GM12878 (cell line): ENCODE results near the gene ATP2A1. TPM values are rescaled to one million over a fixed set of nuclear protein-coding genes. Genes with fewer than 3 reads are reported as not detected.

Experiments used
- ATAC-seq: fragments of 200-7000 bp; cut with Tn5 transposase; 3 replicates; pipeline ENCODE4 v1.9.1; 2020; ENCODE audit warnings: mild to moderate bottlenecking, moderate library complexity
- BruUV-seq: library from RNA; stranded (reverse); fragments of 400-500 nt; replicated peaks from 2 replicates; lab custom pipeline; 2021; lab: Mats Ljungman, UMichigan
- CTCF ChIA-PET: fragments of 300-600 bp; sonication (Branson Sonifier 250); formaldehyde crosslinking; extraction: SDS; loops from one replicate; lab custom pipeline; 2021; ENCODE audit warnings: inconsistent platforms; lab: Yijun Ruan, JAX
- POLR2A ChIA-PET: fragments of 350-600 bp; formaldehyde crosslinking; extraction: SDS; loops from one replicate; lab custom pipeline; 2021; ENCODE audit warnings: inconsistent platforms; lab: Charles Lee
- RAD21 ChIA-PET: fragments of 300-600 bp; sonication (Branson Sonifier 250); formaldehyde crosslinking; loops from one replicate; lab custom pipeline; 2023; ENCODE audit warnings: antibody characterized with exemption; ENCODE audit not compliant: unreplicated experiment; lab: Charles Lee
- SMC1A ChIA-PET: fragments of 300-600 bp; sonication (Branson Sonifier 250); formaldehyde crosslinking; loops from one replicate; lab custom pipeline; 2023; ENCODE audit not compliant: unreplicated experiment, uncharacterized antibody; lab: Charles Lee
- DNase-seq: peaks from one replicate; pipeline ENCODE4 v3.0.0-alpha.2; 2011; ENCODE audit warnings: low read depth, low spot score
- FAIRE-seq: peaks from 3 replicates; lab custom pipeline; 2011; peaks lifted over from hg19 to GRCh38; lab: Jason Lieb, UNC
- H2AFZ ChIP-seq: 2 replicates; pipeline ENCODE4 v1.6.0; 2011; ENCODE audit warnings: low read depth, low read length, control low read depth; ENCODE audit not compliant: control insufficient read depth
- H3K27ac ChIP-seq: 2 replicates; pipeline ENCODE4 v1.5.1; 2011; ENCODE audit warnings: control low read depth; ENCODE audit not compliant: control insufficient read depth, insufficient read depth
- H3K27me3 ChIP-seq, 2 experiments: replicated peaks in 1 of 2; 2 replicates each; pipeline versions ENCODE4 v1.6.0 to v1.6.1; 2011; ENCODE audit warnings: low read length in 1 of 2; ENCODE audit not compliant: control insufficient read depth in 2 of 2, insufficient read depth in 2 of 2
- H3K36me3 ChIP-seq, 2 experiments: 2 replicates each; pipeline ENCODE4 v1.5.1; 2011; ENCODE audit warnings: low read length in 1 of 2; ENCODE audit not compliant: control insufficient read depth in 2 of 2, insufficient read depth in 2 of 2
- H3K4me1 ChIP-seq: 2 replicates; pipeline ENCODE4 v1.6.1; 2011; ENCODE audit warnings: mild to moderate bottlenecking, low read length, moderate library complexity, mixed read lengths; ENCODE audit not compliant: control insufficient read depth, insufficient read depth
- H3K4me2 ChIP-seq: 2 replicates; pipeline ENCODE4 v1.6.0; 2011; ENCODE audit warnings: control low read depth; ENCODE audit not compliant: control insufficient read depth, insufficient read depth
- H3K4me3 ChIP-seq: fragments of 200-600 bp; sonication (generic); 2 replicates; pipeline ENCODE4 v1.5.1; 2016
- H3K79me2 ChIP-seq: 2 replicates; pipeline ENCODE4 v1.6.0; 2011; ENCODE audit warnings: low read length; ENCODE audit not compliant: control insufficient read depth, insufficient read depth
- H3K9ac ChIP-seq: 2 replicates; pipeline ENCODE4 v1.8.0; 2011; ENCODE audit warnings: low read length, control low read depth, mixed read lengths; ENCODE audit not compliant: control insufficient read depth, insufficient read depth
- H3K9me3 ChIP-seq: replicated peaks from 3 replicates; pipeline ENCODE4 v1.5.1; 2011; ENCODE audit warnings: mild to moderate bottlenecking, low read length; ENCODE audit not compliant: control insufficient read depth, insufficient read depth
- H4K20me1 ChIP-seq: 2 replicates; pipeline ENCODE4 v1.6.0; 2011; ENCODE audit not compliant: control insufficient read depth, insufficient read depth
- NRF1 ChIP-seq: conservative IDR thresholded peaks from 2 replicates; pipeline ENCODE4 v1.6.1; 2011; ENCODE audit warnings: mild to moderate bottlenecking, low read depth, low read length, improper control_type of control experiment
- PAX8 ChIP-seq: fragments of 450-650 bp; IDR thresholded peaks from 2 replicates; pipeline ENCODE4 v1.6.1; 2017; ENCODE audit warnings: mild to moderate bottlenecking, moderate library complexity
- RELA ChIP-seq: fragments of 450-650 bp; IDR thresholded peaks from 2 replicates; pipeline ENCODE4 v1.8.0; 2014; ENCODE audit warnings: borderline replicate concordance; ENCODE audit not compliant: partially characterized antibody
- SMAD1 ChIP-seq: fragments of 450-650 bp; IDR thresholded peaks from 2 replicates; pipeline ENCODE4 v1.6.1; 2018; ENCODE audit warnings: mild to moderate bottlenecking, low read depth; ENCODE audit not compliant: partially characterized antibody
- SMAD5 ChIP-seq: IDR thresholded peaks from 2 replicates; pipeline ENCODE4 v1.6.1; 2016; ENCODE audit warnings: antibody characterized with exemption, low read depth
- WGBS: methylation state at CpG from one replicate; pipeline ENCODE4 v1.1.6; 2016; ENCODE audit warnings: low lambda C conversion rate; ENCODE audit not compliant: insufficient replicate concordance, insufficient coverage; ENCODE audit errors: missing lambda C conversion rate; 5-methylcytosine and 5-hydroxymethylcytosine counted together
- in situ Hi-C: fragments of 300-500 bp; cut with MboI; formaldehyde crosslinking; loops from 9 replicates; pipeline ENCODE4 v1.14.3; 2018; ENCODE audit warnings: mixed read lengths
- intact Hi-C: fragments of 100-400 bp; cut with micrococcal nuclease; formaldehyde crosslinking; loops from one replicate; pipeline ENCODE4 v1.14.2; 2022; ENCODE audit not compliant: unreplicated experiment
- polyA plus RNA-seq, 11 experiments: library from polyadenylated mRNA; depleted of rRNA in 4 of 11; unstranded in 6 of 11; stranded (reverse) in 5 of 11; fragments of >200 nt; fragmentation: Nextera tagmentation in 4 of 11; fragmentation: Illumina TruSeq in 1 of 11; extraction: Ambion mirVana in 4 of 11; extraction: Trizol in 1 of 11; gene quantifications; 1 replicate in 1 of 11; 2 replicates in 10 of 11; pipeline versions ENCODE4 v1.2.1 to v1.2.3, GENCODE V29; 2011 to 2016; ENCODE audit warnings: inconsistent platforms in 2 of 11, missing spikeins in 2 of 11, low read depth in 1 of 11
- total RNA-seq, 4 experiments: library from RNA; depleted of rRNA in 3 of 4; stranded (reverse); fragments of >200 nt in 3 of 4; fragmentation: Illumina TruSeq in 1 of 4; extraction: Trizol in 1 of 4; gene quantifications; 2 replicates each; pipeline versions ENCODE4 v1.2.1 to v1.2.3, GENCODE V29; 2013 to 2021
- TF ChIP-seq, protein P1 (sequence below): IDR thresholded peaks from 2 replicates; pipeline ENCODE4 v1.6.1; 2012; ENCODE audit warnings: low read length, inconsistent platforms
- TF ChIP-seq, protein P2 (sequence below): fragments of 150-350 bp; IDR thresholded peaks from 2 replicates; pipeline ENCODE4 v1.6.1; 2014; ENCODE audit warnings: mild to moderate bottlenecking, low read depth, low read length
- TF ChIP-seq, protein P3 (sequence below): IDR thresholded peaks from 2 replicates; pipeline ENCODE4 v1.6.1; 2011; ENCODE audit warnings: low read depth, low read length, improper control_type of control experiment, borderline replicate concordance

The ATP2A1 gene
- total and polyA plus RNA-seq, 10 of the 15 experiments (the other 5 are each of a cell fraction or from before 2014, with no cell fraction given) = 0.13 to 1.7 (median 0.88) TPM

DNA sequence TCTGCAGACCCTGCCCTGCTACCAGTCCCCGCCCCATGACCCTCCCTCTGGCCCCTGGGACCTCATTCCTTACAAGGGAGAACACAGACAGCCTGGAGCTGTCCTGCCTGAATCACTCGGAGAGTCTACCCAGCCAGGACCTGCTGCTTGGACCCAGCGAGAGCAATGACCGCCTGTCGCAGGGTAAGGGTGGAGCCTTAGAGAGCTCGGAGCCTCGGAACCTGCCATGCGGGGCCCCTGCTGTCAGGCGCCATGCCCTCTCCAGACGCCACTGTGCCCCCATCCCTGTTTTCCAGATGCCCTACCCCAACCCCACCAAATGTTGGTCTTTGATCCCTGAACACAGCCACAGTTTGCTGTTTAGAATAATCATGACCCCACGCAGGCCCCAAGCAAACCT lies 9.1 kb upstream of the ATP2A1 start:
- peaks cover 9% of the 10 kb centered on the region for H3K79me2 ChIP-seq
- H3K27ac ChIP-seq = no peak overlapping the region
- peaks cover 18% of the 10 kb centered on the region in 2 experiments for H3K36me3 ChIP-seq
- ATAC-seq (no peak), FAIRE-seq (no peak), DNase-seq (no peak)
- no TSS peak for BruUV-seq
- H2AFZ ChIP-seq = no peak overlapping the region
- POLR2A ChIA-PET = no interaction called here
- H3K27me3 ChIP-seq = no peaks in the 10 kb centered on the region
- H3K9me3 ChIP-seq = no peaks in the 10 kb centered on the region
- 92% methylated on average over 11 of the region's 11 CpGs for WGBS
- no peak overlapping the region for H3K4me3 ChIP-seq
- TF ChIP-seq PAX8 (no peak), RELA (no peak), SMAD1 (no peak), SMAD5 (no peak), NRF1 (no peak)
- TF ChIP-seq, protein P1, sequence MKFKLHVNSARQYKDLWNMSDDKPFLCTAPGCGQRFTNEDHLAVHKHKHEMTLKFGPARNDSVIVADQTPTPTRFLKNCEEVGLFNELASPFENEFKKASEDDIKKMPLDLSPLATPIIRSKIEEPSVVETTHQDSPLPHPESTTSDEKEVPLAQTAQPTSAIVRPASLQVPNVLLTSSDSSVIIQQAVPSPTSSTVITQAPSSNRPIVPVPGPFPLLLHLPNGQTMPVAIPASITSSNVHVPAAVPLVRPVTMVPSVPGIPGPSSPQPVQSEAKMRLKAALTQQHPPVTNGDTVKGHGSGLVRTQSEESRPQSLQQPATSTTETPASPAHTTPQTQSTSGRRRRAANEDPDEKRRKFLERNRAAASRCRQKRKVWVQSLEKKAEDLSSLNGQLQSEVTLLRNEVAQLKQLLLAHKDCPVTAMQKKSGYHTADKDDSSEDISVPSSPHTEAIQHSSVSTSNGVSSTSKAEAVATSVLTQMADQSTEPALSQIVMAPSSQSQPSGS = no peak
- TF ChIP-seq, protein P2, sequence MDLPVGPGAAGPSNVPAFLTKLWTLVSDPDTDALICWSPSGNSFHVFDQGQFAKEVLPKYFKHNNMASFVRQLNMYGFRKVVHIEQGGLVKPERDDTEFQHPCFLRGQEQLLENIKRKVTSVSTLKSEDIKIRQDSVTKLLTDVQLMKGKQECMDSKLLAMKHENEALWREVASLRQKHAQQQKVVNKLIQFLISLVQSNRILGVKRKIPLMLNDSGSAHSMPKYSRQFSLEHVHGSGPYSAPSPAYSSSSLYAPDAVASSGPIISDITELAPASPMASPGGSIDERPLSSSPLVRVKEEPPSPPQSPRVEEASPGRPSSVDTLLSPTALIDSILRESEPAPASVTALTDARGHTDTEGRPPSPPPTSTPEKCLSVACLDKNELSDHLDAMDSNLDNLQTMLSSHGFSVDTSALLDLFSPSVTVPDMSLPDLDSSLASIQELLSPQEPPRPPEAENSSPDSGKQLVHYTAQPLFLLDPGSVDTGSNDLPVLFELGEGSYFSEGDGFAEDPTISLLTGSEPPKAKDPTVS = no peak
- TF ChIP-seq, protein P3, sequence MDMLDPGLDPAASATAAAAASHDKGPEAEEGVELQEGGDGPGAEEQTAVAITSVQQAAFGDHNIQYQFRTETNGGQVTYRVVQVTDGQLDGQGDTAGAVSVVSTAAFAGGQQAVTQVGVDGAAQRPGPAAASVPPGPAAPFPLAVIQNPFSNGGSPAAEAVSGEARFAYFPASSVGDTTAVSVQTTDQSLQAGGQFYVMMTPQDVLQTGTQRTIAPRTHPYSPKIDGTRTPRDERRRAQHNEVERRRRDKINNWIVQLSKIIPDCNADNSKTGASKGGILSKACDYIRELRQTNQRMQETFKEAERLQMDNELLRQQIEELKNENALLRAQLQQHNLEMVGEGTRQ = no peak
- peaks cover 6% of the 10 kb centered on the region for H3K4me1 ChIP-seq
- intact Hi-C loops (no loop called here), in situ Hi-C loops (no loop called here)
- SMC1A ChIA-PET = interaction anchor here (1.4 to 2.4 kb wide), 2 partner anchors 64 to 77 kb away, joined by 4 to 15 read pairs; no protein-coding TSS in a partner anchor
- CTCF ChIA-PET = interaction anchor here (1.6 to 8.1 kb wide), 2 partner anchors 23 to 76 kb away, joined by 3 to 124 read pairs; partner anchors contain the start of gene TUFM
- H3K9ac ChIP-seq = no peak overlapping the region
- no peak overlapping the region for H3K4me2 ChIP-seq
- RAD21 ChIA-PET = no interaction called here
- no peaks in the 10 kb centered on the region for H4K20me1 ChIP-seq
